K562 (cell line): Measurements from ENCODE around the gene USP19. TPM values are rescaled to one million over a fixed set of nuclear protein-coding genes. Genes with fewer than 3 reads are reported as not detected.
A peak's percentile ranks its signal among the peaks of the same experiment; 100 is the strongest.

ENCODE experiments used
- ATAC-seq: fragments of 200-7000 bp; cut with Tn5 transposase; 3 replicates; pipeline ENCODE4 v1.9.1; 2020; ENCODE audit warnings: moderate library complexity
- BruUV-seq: library from RNA; stranded (reverse); fragments of 400-500 nt; replicated peaks from 2 replicates; lab custom pipeline; 2021; lab: Mats Ljungman, UMichigan
- CTCF ChIA-PET: fragments of 300-600 bp; formaldehyde crosslinking; extraction: SDS; loops from one replicate; lab custom pipeline; 2021; ENCODE audit warnings: low intra/inter-chr PET ratio; lab: Yijun Ruan, JAX
- POLR2A ChIA-PET: fragments of 300-600, 350-650 bp; sonication (Branson Sonifier 250); formaldehyde crosslinking; extraction: SDS; loops from one replicate; lab custom pipeline; 2021; ENCODE audit warnings: antibody characterized with exemption, inconsistent platforms; lab: Yijun Ruan, JAX
- DNase-seq, 4 experiments: peaks; one replicate each; pipeline versions ENCODE4 v3.0.0 to v3.0.0-alpha.2; 2011 to 2018; ENCODE audit warnings: low spot score in 3 of 4, mixed read lengths in 3 of 4; ENCODE audit errors: extremely low read depth in 1 of 4
- FAIRE-seq: peaks from 2 replicates; lab custom pipeline; 2011; peaks lifted over from hg19 to GRCh38; lab: Jason Lieb, UNC
- H2AFZ ChIP-seq: 2 replicates; pipeline ENCODE4 v1.6.0; 2011; ENCODE audit warnings: low read depth, low read length, control low read depth, inconsistent platforms
- H3K27ac ChIP-seq: fragments of 200-600 bp; 3 replicates; pipeline ENCODE4 v1.8.0; 2011; ENCODE audit warnings: low read depth, mild to moderate bottlenecking, control low read depth, inconsistent platforms, low read length, moderate library complexity, mixed read lengths; ENCODE audit errors: extremely low read depth
- H3K27me3 ChIP-seq, 2 experiments: fragments of 300-600 bp in 1 of 2; 2 replicates in 1 of 2; 3 replicates in 1 of 2; pipeline versions ENCODE4 v1.6.0 to v1.8.0; 2011; ENCODE audit warnings: inconsistent platforms in 2 of 2, low read length in 2 of 2, mild to moderate bottlenecking in 1 of 2, mixed read lengths in 1 of 2, moderate library complexity in 1 of 2; ENCODE audit not compliant: control insufficient read depth in 2 of 2, insufficient read depth in 2 of 2
- H3K36me3 ChIP-seq: fragments of 300-600 bp; 3 replicates; pipeline ENCODE4 v1.8.0; 2011; ENCODE audit warnings: mild to moderate bottlenecking, low read length, inconsistent platforms; ENCODE audit not compliant: control insufficient read depth, insufficient read depth
- H3K4me1 ChIP-seq, 2 experiments: fragments of 200-600 bp in 1 of 2; replicated peaks in 1 of 2; 2 replicates in 1 of 2; 3 replicates in 1 of 2; pipeline versions ENCODE4 v1.5.1 to v1.8.0; 2011; ENCODE audit warnings: inconsistent platforms in 2 of 2, low read length in 2 of 2, mild to moderate bottlenecking in 1 of 2, mixed read lengths in 1 of 2, moderate library complexity in 1 of 2; ENCODE audit not compliant: control insufficient read depth in 2 of 2, insufficient read depth in 2 of 2
- H3K4me2 ChIP-seq: 2 replicates; pipeline ENCODE4 v1.6.1; 2011; ENCODE audit warnings: low read length, control low read depth, inconsistent platforms, mixed read lengths; ENCODE audit not compliant: insufficient read depth
- H3K4me3 ChIP-seq: fragments of 200-600 bp; sonication (generic), shearing (Covaris generic); 2 replicates; pipeline ENCODE4 v1.5.1; 2016; ENCODE audit warnings: control low read depth, inconsistent platforms
- H3K79me2 ChIP-seq: fragments of 200-600 bp; 3 replicates; pipeline ENCODE4 v1.8.0; 2011; ENCODE audit warnings: low read length, inconsistent platforms; ENCODE audit not compliant: control insufficient read depth, insufficient read depth
- H3K9ac ChIP-seq, 2 experiments: 2 replicates each; pipeline versions ENCODE4 v1.6.0 to v1.6.1; 2011; ENCODE audit warnings: low read depth in 2 of 2, low read length in 2 of 2, control low read depth in 1 of 2, inconsistent platforms in 1 of 2, mild to moderate bottlenecking in 1 of 2, mixed read lengths in 1 of 2; ENCODE audit not compliant: insufficient read depth in 1 of 2
- H3K9me1 ChIP-seq: one replicate; pipeline ENCODE4 v1.6.0; 2011; ENCODE audit warnings: inconsistent platforms, mild to moderate bottlenecking, low read length, moderate library complexity; ENCODE audit not compliant: control insufficient read depth, insufficient read depth
- H3K9me3 ChIP-seq: replicated peaks from 2 replicates; pipeline ENCODE4 v1.5.1; 2011; ENCODE audit warnings: low read depth, low read length, inconsistent platforms; ENCODE audit not compliant: control insufficient read depth, insufficient read depth
- H4K20me1 ChIP-seq: replicated peaks from 2 replicates; pipeline ENCODE4 v1.6.1; 2011; ENCODE audit warnings: low read length, inconsistent platforms, mixed read lengths; ENCODE audit not compliant: control insufficient read depth, insufficient read depth
- ARID4B ChIP-seq: sonication (generic); formaldehyde crosslinking; IDR thresholded peaks from 2 replicates; pipeline ENCODE4 v1.8.0; 2022; ENCODE audit warnings: mild to moderate bottlenecking, missing genetic modification reagents
- MYC ChIP-seq, 2 experiments: fragments of 250-450 bp in 1 of 2; sonication (Bioruptor Pico) in 1 of 2; IDR thresholded peaks; 2 replicates each; pipeline versions ENCODE4 v1.5.1 to v1.6.1; 2012 to 2021; ENCODE audit warnings: low read depth in 2 of 2, borderline replicate concordance in 1 of 2, improper control_type of control experiment in 1 of 2, low read length in 1 of 2, mild to moderate bottlenecking in 1 of 2, moderate library complexity in 1 of 2
- SIN3A ChIP-seq, 2 experiments: fragments of 150-350 bp in 1 of 2; IDR thresholded peaks; 2 replicates each; pipeline ENCODE4 v1.6.1; 2011 to 2016; ENCODE audit warnings: borderline replicate concordance in 2 of 2, low read depth in 2 of 2, low read length in 2 of 2, mild to moderate bottlenecking in 2 of 2, moderate library complexity in 2 of 2; ENCODE audit not compliant: control insufficient read depth in 1 of 2
- SRSF9 ChIP-seq: fragments of 200-400 bp; formaldehyde crosslinking; IDR thresholded peaks from 2 replicates; pipeline ENCODE4 v1.6.1; 2017; ENCODE audit warnings: low read depth, low read length, borderline replicate concordance
- WGBS: fragments of 100-300 bp; shearing (Covaris generic); methylation state at CpG from one replicate; pipeline ENCODE4 v1.1.6; 2016; ENCODE audit warnings: low coverage, mixed read lengths; ENCODE audit not compliant: insufficient coverage; ENCODE audit errors: missing lambda C conversion rate; 5-methylcytosine and 5-hydroxymethylcytosine counted together
- in situ Hi-C: fragments of 300-500 bp; cut with MboI; formaldehyde crosslinking; loops from 4 replicates; pipeline ENCODE4 v1.15.0; 2018; ENCODE audit warnings: inconsistent platforms, mixed read lengths
- intact Hi-C: fragments of 100-400 bp; cut with micrococcal nuclease; formaldehyde crosslinking; loops from 2 replicates; pipeline ENCODE4 v1.14.2; 2022
- polyA plus RNA-seq, 8 experiments: library from polyadenylated mRNA; depleted of rRNA in 4 of 8; stranded (reverse) in 5 of 8; unstranded in 3 of 8; fragments of >200 nt; fragmentation: Nextera tagmentation in 2 of 8; fragmentation: Illumina TruSeq in 1 of 8; extraction: Ambion mirVana in 2 of 8; extraction: Trizol in 1 of 8; gene quantifications; 2 replicates each; pipeline versions ENCODE4 v1.2.1 to v1.2.3, GENCODE V29; 2011 to 2014; ENCODE audit warnings: inconsistent platforms in 1 of 8, missing spikeins in 1 of 8
- total RNA-seq, 7 experiments: library from RNA; depleted of rRNA in 6 of 7; stranded (reverse); fragments of >200 nt in 6 of 7; fragmentation: Illumina TruSeq in 2 of 7; extraction: Trizol in 2 of 7; gene quantifications; 2 replicates each; pipeline versions ENCODE4 v1.2.1 to v1.2.3, GENCODE V29; 2011 to 2021; ENCODE audit warnings: low replicate concordance in 1 of 7
- TF ChIP-seq, protein P1 (sequence below): sonication (generic); formaldehyde crosslinking; IDR thresholded peaks from 2 replicates; pipeline ENCODE4 v1.9.0; 2022; ENCODE audit warnings: mild to moderate bottlenecking, missing genetic modification reagents

The USP19 gene
- total and polyA plus RNA-seq, 9 of the 15 experiments (the other 6 are each of a cell fraction or from before 2014, with no cell fraction given), result 0.24 to 65.9 (median 36.9) TPM

DNA sequence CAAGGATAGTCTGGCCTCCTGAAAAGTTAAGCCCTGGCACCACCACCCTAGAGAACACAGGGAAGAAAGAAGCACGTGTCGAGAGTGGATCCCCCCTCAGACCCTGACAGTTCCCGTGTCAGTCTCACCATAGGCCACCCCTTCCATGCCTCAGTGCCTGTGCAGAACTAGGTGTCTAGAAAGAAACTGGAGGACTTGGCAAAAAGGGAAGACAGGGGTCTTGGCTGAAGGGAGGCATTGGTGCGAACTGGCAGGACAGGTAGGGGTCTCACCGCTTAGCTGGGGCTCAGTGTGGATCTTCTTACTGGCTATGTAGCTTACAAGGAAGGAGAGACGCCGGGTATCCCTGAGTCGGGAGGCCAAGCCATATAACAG lies 16.6 kb downstream of the USP19 start:
- TF ChIP-seq MYC (IDR thresholded peaks at IDR 0.05; ENCODE audit: low read depth, low read length), result peak; percentile 14; the same call in 1 of the 2 replicates
- no peak for TF ChIP-seq MYC (CRISPR knock-in tag; IDR thresholded peaks at IDR 0.05; ENCODE audit: borderline replicate concordance, low read depth)
- TF ChIP-seq SRSF9, result no peak
- 0 out of 4 replicates have a peak, but pooled peaks of 1 of the 2 experiments have one; percentile 9 for TF ChIP-seq SIN3A (IDR thresholded peaks at IDR 0.05; ENCODE audit: borderline replicate concordance in 2 of 2, control insufficient read depth in 1 of 2, low read depth in 2 of 2, low read length in 2 of 2)
- TF ChIP-seq, protein P1, sequence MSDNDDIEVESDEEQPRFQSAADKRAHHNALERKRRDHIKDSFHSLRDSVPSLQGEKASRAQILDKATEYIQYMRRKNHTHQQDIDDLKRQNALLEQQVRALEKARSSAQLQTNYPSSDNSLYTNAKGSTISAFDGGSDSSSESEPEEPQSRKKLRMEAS (CRISPR knock-in tag), result peak; percentile 6; the same call in 1 of the 2 replicates
- 0 out of 2 replicates have a peak, but pooled peaks have one; percentile 14 for TF ChIP-seq ARID4B (CRISPR knock-in tag)
- TF ChIP-seq, all 486 proteins: peak for 4
- Histone ChIP-seq H3K36me3 (peaks cover 63% of the 10 kb centered on the region; the same call in 2 of the 3 replicates), H3K79me2 (peaks cover 31% of the 10 kb centered on the region), H3K4me3 (peak overlapping the region; percentile 60), H3K9me3 (no peaks in the 10 kb centered on the region), H4K20me1 (0 out of 2 replicates have a peak, but pooled peaks cover 3% of the 10 kb centered on the region), H3K9ac (peak overlapping the region; percentile 83 to 98), H2AFZ (peak overlapping the region; percentile 90), H3K4me1 (peaks cover 9 to 20% of the 10 kb centered on the region in 2 experiments; a peak in 4 of 5 replicates), H3K27me3 (no peaks in the 10 kb centered on the region), H3K9me1 (peaks cover 2% of the 10 kb centered on the region), H3K27ac (peak overlapping the region; percentile 84), H3K4me2 (peak overlapping the region; percentile 97)
- intact Hi-C loops (loop anchor here (1.0 kb wide), 1 partner anchor 10 kb away; the partner anchor contains the start of gene QRICH1), in situ Hi-C loops (no loop called here)
- ChIA-PET POLR2A (interaction anchor here (0.6 to 2.0 kb wide), 4 partner anchors 9 to 16 kb away, joined by 3 to 14 read pairs (median 6); partner anchors contain the start of genes QRICH1 and USP19), CTCF (no interaction called here)
- no peak for FAIRE-seq
- no peak for DNase-seq
- 0% methylated on average over 3 of the region's 8 CpGs for WGBS
- TSS peak; percentile 67 for BruUV-seq
- ATAC-seq, result peak; percentile 7
